Measurements from ENCODE around the gene NOS1.

The NOS1 gene

DNA sequence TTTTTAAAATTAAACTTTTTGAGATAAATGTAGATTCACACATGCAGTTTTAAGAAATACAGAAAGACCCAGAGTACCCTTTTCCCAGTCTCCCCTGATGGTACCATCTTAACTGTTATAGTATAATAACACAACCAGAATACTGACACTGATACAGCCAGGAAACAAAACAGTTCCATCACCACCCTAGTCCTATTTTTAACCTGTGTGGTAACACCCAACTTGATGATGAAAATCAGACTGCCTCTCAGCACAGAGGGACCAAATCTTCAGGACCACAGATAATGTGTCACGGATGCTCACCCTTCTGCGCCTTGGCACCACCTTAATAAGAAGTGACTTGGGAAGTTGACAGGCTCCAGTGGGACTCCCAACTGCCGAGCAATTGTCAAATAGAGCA lies 189.3 kb downstream of the NOS1 start:
- no peak for DNase-seq (ENCODE audit: low spot score)

- DNase-seq (ENCODE audit: low spot score): no peak
These were observed 189.8 kb downstream of the NOS1 start for GRCh38 chr12:117171499-117172162.

DNA sequence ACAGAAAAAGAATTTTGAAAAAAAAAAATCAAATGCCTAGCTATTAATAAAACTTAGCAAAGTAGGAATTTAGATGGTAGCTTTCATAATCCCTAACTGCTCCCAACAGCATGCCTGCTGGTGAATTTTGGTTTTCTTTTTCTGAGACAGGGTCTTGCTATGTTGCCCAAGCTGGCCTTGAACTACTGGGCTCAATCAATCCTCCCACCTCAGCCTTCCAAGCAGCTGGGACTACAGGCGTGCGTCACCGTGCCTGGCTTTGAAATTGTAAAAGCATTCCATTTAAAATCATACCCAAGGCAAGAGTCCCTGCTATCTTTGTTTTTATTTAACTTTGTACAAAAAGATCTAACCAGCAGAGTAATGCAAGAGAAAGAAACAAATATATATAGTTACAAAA lies 191.9 kb downstream of the NOS1 start:
- DNase-seq (ENCODE audit: low spot score): no peak

GRCh38 chr12:117168976-117169375 lies 192.4 kb downstream of the NOS1 start:
- no peak for DNase-seq (ENCODE audit: low spot score)

GRCh38 chr12:117167769-117168168 lies 193.7 kb downstream of the NOS1 start:
- no peak for DNase-seq (ENCODE audit: low spot score)

DNA sequence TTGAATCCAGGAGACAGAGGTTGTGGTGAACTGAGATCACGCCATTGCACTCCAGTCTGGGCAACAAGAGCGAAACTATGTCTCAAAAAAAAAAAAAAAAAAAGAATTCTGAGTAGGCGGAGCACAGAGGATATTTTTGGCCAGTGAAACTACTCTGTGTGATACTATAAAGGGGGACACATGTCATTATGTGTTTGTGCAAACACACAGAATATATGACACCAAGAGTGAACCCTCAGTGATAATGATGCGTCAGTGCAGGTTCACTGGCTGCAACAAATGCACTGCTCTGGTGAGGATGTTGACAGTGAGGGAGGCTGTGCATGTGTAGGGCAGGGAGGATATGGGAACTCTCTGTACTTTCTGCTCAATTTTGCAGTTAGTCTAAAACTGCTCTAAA lies 195.3 kb downstream of the NOS1 start:
- DNase-seq (ENCODE audit: low spot score): no peak

DNA sequence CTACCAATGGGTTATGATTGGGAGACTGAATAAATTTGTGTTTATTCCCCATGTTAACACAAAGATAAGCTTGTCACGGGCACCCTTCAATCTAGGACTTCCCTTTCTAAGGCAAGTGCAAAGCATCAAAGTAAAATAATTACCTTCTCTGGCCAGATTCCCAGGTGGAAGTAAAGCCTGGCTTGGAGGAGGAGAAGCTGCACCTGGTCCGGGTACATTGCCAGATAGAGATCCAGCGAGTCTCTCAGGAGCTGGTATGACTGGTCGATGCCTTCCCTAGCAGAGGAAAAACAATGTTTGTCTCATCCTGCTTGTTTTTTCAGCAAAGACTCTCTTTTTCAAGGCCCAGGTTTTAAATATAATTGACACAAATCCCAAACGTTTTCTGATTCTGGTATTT lies 196.1 kb downstream of the NOS1 start:
- DNase-seq (ENCODE audit: low spot score): peak; percentile 96

- no peak for DNase-seq (ENCODE audit: low spot score)
These were observed 198.8 kb downstream of the NOS1 start for GRCh38 chr12:117162633-117163032.

DNA sequence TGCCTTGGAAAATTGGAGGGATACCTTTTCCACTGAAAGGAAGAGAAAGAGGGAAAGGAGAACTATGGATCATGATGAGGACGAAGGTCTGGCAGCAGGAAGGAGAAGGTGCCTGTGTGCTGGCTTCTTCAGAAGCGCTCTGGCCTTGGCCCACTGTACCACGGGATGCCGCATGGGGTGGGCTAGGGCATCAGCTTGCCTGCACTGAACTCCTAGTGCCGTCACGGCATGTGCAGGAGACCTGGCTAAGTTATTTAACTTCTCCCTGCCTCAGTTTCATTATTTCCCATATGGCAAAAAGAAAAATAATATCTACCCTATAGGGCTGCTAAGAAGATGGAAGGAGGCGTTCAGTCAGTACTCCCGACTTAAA lies 199.3 kb downstream of the NOS1 start:
- no peak for DNase-seq (ENCODE audit: low spot score)

DNA sequence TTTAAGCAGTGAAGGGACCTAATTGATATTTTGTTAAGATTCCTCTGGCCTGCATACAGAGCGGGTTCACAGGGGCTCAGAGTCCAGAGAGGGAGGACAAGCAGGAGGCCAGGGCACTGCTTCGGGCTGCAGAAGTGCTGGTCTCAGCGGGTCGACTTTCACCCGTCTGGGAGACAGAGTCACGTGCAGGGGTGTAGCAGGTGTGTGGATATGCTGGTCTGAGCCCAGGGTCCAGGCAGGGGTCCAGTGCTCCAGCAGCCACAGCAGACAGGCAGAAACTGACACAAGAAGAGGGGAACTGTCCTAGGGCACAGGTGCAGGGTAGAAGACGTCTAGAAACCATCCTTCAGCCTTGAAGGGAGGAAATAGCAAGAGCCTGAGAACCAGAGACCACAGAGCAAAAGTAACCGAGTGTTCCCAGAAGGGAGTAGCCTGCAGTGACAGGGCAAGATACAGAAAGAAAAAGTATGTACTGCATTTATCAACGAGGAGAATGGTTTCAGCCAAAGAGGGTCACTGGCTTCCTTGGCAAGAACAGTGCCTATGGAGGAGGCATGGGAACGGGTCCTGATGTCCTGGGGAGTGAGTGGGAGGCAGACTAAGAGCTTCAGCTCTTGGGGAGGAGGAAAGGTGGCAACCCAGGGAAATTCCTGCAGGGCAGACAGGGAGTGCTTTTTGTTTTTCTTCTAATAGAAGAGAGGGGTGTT lies 199.8 kb downstream of the NOS1 start:
- DNase-seq (ENCODE audit: low spot score): peak; percentile 40

GRCh38 chr12:117159674-117160073 lies 201.8 kb downstream of the NOS1 start:
- no peak for DNase-seq (ENCODE audit: low spot score)

DNA sequence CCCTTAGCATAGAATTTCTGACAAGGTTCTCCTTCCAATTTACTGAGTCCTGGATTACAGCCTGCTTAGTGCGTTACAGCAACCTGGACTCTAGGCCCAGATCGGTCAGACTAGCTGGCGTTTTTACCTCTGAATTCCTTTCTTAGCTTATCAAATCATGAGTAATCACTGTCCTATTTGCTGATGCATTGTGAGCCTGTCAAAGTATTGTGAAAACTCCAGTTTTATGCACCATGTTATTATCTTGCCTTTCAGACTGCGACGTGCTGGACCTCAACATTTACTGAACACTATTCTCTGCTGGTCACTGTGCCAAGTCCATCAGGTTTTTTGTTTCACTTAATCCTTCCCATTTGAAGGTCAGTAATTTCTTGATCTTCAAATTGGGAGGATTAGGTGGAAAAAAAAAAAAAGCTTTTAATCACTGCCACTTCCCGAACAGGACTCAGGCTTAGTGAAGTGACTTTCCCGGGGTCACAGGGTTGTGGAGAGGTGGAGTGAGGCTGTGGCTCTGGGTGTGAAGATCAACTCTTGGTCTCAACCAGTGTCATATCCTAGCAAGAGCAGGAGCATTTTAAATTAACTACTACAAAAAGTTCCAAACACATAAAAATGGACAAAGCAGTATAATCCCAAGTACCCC lies 202.4 kb downstream of the NOS1 start:
- DNase-seq (ENCODE audit: low spot score): no peak

Data from cerebellar cortex (tissue), 1 donor.